Right renal cortex interstitium (tissue), 3 donors: ENCODE measurements around the gene MYLK3. TPM values are rescaled to one million over a fixed set of nuclear protein-coding genes. Genes with fewer than 3 reads are reported as not detected.
"Not testable (repeated sequence)": the region's sequence is repeated elsewhere in the genome, so short reads cannot be mapped to it uniquely, and the experiment has no call there.

Source experiments
- DNase-seq, 3 donors: peaks; one replicate each; pipeline ENCODE4 v3.0.0-alpha.2; 2013; ENCODE audit warnings: low read depth in 3 of 3, low spot score in 2 of 3
- polyA plus RNA-seq, 3 donors: library from polyadenylated mRNA; unstranded; fragments of 120-200 nt; gene quantifications; one replicate each; pipeline ENCODE4 v1.2.1, GENCODE V29; 2013; ENCODE audit not compliant: insufficient read length in 3 of 3

Gene MYLK3
- polyA plus RNA-seq: 1 to 10 TPM in 1 of 3 donors, under 1 TPM in 2; 0.76 to 1.2 (median 0.83) TPM

GRCh38 chr16:46747777-46748651, at the start of gene MYLK3:
TSS of gene MYLK3 (minus strand) at chr16:46748344. CDS start at chr16:46748193, 151 bp downstream.
- no peak for DNase-seq

GRCh38 chr16:46797501-46797900, 49.4 kb upstream of the MYLK3 start:
- no peak for DNase-seq

- DNase-seq: no peak
Measured at GRCh38 chr16:46796764-46797269, 48.7 kb upstream of the MYLK3 start.

- no peak for DNase-seq
Measured at GRCh38 chr16:46793841-46794240, 45.7 kb upstream of the MYLK3 start.

GRCh38 chr16:46790599-46791270, 42.6 kb upstream of the MYLK3 start:
- no peak for DNase-seq

GRCh38 chr16:46789499-46790414, 41.6 kb upstream of the MYLK3 start:
- peak in 1 of 3 donors; percentile 25 for DNase-seq

GRCh38 chr16:46788891-46789474, 40.8 kb upstream of the MYLK3 start:
- DNase-seq: no peak

- DNase-seq: no peak
Measured at GRCh38 chr16:46787909-46788308, 39.8 kb upstream of the MYLK3 start.

GRCh38 chr16:46785076-46785845, 37.1 kb upstream of the MYLK3 start:
- no peak for DNase-seq

- DNase-seq: not testable (repeated sequence)
Measured at GRCh38 chr16:46784569-46784968, 36.4 kb upstream of the MYLK3 start.

- DNase-seq: no peak
Measured at GRCh38 chr16:46783800-46784199, 35.7 kb upstream of the MYLK3 start.

GRCh38 chr16:46782320-46782719, 34.2 kb upstream of the MYLK3 start:
- DNase-seq: no peak

- no peak for DNase-seq
Measured at GRCh38 chr16:46777804-46778203, 29.7 kb upstream of the MYLK3 start.

- DNase-seq: no peak
Measured at GRCh38 chr16:46775214-46775613, 27.1 kb upstream of the MYLK3 start.

- DNase-seq: no peak
Measured at GRCh38 chr16:46774743-46775177, 26.6 kb upstream of the MYLK3 start.

- no peak for DNase-seq
Measured at GRCh38 chr16:46772463-46772862, 24.3 kb upstream of the MYLK3 start.

- DNase-seq: no peak
Measured at GRCh38 chr16:46768809-46769208, 20.7 kb upstream of the MYLK3 start.

GRCh38 chr16:46765050-46765449, 16.9 kb upstream of the MYLK3 start:
- no peak for DNase-seq

- no peak for DNase-seq
Measured at GRCh38 chr16:46763147-46763546, 15.0 kb upstream of the MYLK3 start.
